ENCODE measurements around the gene PIM1.
"Not testable (repeated sequence)": the region's sequence is repeated elsewhere in the genome, so short reads cannot be mapped to it uniquely, and the experiment has no call there.

Gene PIM1

DNA sequence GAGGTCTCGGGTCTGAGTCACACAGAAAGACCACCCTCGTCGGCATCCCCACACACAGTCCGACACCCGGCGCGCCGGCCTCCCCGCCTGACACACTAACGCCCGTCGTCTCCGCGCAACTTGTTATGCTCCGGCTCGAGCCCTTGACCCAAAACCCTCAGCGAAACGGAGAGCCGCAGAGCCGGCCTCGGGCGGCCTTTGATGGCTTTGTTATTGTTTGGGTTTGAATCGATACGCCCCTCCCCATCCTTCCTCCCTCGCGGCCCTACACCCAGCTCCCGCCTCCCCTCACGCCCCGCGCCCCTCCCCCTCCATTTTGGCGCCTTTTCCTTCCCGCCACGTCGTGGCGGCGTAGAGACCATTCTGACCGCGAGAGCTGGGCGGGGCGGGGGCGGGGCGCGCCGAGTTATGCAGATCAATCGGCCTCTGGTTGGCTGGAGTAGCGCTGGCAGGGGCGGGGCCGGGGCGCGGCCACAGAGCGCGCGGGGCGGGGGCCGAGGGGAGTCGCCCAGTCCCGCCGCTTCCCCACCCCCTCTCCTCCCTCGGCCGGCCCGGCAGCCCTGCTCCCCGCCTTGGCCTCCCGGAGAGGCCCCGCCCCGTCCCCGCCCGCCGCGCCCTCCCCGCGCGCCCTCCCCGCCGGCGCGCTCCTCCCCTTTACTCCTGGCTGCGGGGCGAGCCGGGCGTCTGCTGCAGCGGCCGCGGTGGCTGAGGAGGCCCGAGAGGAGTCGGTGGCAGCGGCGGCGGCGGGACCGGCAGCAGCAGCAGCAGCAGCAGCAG is at the start of gene PIM1:
TSS of gene PIM1 (plus strand) at position 657 of the 777 bp plus-strand sequence. CDS start 424 bp downstream, outside the sequence.
- DNase-seq, result peak; percentile 100

DNA sequence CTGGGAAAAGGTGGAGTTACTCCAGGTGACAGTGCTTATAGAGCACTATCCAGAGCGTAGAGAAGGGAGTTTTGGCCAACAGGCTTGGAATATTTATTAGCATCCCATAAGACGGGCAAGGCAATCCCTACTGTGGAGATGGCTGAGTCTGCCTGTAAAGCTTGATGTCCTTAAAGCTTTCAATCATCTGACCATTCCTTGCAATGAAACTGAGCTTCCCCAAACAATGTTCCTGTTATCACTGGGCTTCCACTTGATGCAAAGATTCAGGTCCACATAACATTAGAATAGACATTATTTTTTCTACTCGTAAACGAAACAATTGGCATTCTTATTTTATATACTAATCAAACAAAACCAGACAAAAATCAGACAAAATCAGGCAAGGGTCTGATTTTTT is 48.4 kb upstream of the PIM1 start:
- no peak for DNase-seq

DNA sequence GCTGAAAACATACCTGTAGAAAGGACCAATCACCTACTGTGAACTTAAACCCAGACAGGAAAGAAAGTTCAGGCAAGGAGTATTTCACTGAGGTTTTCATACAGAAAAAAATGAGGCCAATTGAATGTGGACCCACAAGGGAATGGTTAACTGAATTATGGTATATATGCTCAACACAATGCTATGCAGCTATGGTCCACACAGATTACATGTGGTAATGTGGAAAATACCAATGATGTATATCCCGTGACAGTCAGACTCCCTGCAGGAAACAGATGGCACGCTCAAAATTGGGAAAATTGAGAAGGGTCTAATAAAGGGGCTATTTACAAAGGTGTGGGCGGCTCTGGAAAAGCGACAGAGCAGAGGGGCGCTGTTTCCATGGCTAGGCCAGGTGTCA is 47.1 kb upstream of the PIM1 start:
- DNase-seq, result no peak

DNA sequence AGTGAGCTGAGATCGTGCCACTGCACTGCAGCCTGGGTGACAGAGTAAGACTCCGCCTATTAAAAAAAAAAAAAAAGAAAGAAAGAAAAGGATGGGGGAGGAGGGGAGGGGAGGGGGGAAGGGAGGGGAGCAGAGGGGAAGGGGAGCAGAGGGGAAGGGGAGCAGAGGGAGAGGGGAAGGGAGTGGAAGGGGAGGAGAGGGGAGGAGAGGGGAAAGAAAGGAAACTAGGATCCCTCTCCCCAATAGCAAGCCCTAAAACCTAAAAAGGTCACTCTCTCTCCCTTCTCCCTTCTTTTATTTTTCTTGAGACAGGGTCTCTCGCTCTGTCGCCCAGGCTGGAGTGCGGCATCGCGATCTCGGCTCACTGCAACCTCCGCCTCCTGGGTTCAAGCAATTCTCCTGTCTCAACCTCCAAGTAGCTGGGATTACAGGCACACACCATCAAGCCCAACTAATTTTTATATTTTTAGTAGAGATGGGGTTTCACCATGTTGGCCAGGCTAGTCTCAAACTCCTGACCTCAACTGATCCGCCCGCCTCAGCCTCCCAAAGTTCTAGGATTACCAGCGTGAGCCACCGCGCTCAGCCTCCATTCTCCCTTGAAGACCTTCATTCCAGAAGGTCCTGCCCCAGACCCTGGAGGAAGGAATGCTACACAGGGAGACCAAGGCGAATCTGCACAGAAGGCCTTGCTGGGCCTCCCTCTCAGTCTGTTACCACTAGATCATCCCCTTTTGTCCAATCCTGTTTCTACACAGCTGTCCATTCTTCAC is 45.8 kb upstream of the PIM1 start:
- no peak for DNase-seq

DNA sequence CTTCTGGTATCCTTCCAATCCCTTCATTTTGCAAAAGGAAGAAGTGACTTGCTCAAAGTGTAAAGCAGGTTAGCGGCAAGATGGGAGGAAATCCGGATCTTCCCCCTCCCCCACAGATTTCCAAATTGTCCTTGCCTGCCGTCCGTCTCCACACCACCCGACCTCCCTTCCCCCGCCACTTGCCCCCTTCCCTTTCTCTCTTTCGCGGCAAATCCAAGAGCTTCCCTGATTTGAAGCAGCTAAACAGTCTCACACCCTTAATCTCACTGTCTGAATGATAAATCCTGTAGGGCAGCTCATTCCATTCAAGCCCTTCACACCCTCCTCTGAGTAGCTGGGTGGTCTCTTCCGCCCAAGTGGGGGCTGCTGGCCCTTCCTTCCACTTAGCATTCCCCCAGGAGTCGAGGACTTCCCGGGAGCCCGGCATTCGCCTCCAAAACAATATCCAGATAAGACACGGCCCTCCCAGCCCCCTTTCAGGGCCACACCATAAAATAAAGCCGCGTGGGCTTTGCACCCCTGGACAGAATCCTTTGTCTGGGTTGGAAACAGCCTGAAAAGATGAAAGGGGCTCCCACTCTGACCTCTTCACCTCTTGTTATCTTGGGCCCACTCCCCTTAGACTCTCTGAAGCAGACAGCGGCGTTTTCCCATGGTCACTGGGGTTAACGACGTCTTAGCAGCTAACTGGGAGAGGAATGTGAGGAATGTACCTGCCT is 44.0 kb upstream of the PIM1 start:
- no peak for DNase-seq

DNA sequence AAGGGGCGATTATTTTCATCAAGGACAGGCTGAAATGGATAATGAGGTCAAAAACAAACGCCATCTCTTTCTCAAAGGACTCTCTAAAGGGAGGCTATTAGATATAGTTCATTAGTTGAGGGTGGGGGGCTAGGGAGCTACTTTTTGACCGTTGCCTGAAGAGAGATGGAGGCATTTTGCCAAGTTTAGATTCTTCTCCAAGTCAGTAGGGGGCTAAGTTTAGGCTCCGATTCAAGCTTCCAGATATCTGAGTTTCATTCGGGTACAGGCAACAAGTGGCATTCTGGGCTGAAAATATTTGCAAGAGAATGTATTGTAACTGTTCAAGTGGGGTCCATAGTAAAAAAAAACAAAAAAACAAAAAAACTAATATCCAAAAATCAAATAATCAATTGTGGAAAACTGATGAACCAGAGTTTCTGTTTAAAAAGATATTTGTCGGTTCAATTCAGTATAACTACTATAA is 43.4 kb upstream of the PIM1 start:
- DNase-seq, result no peak

DNA sequence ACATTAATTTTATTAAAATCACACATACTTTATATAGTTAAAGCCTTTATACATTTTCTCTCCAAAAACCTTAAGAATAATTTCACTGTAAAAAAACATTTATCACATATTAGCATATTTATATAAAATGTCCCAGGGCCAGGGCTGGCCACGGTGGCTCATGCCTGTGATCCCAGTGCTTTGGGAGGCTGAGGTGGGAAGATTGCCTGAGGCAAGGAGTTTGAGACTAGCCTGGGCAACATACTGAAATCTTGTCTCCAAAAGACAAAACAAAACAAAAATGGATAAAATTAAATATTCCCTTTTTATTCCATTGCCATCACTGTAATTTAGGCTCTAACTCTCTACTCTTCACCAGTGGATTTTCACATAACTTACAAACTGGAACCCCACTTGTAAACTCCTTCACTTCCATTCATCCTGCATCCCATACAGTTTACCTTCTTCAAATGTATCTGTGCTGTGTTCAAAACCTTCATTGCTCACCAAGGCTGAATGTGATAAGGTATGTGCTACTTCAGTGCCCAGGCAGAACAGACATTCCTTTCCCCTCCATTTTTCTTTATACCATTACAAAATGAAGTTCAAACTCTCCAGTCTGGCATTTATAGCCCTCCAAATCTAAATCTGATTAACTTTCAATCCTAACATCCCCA is 42.9 kb upstream of the PIM1 start:
- no peak for DNase-seq

DNA sequence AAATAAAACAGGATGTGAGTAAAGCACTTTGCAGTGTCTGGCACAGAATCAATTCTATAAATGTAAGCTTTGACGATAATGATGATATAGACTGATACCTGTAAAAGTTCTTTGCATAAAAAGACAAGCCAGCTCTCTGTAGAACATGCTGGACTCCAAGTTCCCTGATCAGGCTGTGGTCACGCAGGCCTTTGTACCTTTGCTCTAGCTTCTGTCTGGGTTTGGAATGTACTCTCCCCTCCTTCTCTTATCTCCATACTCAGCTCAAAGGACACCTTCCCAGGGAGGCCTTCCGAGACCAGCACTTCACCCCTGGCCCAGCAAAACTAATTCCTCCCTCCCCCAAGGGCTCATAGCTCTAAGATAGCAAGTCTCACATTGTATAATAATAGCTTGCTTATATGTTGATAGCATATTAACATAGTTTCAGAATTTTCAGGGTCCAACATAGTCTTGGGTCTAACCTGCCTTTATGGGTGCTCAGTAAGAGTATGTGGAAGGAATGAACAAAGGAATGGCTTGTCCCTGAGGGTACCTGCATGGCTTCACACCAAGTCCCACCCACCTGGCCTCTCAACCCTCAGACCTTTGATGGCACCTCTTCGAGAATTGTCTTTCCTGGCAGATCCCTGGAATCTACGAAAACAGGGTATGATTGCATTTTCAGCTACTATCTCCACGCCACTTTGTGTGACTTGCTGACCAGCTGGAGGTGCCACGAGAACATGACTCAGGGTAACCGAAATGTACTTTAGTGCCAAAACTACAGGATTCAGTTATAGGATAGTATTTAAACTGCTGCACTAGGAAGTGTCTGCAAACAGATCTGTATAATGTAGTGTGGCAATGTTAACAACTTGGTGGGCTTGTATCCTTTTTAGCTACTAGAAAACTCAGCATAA is 41.7 kb upstream of the PIM1 start:
- no peak for DNase-seq

DNA sequence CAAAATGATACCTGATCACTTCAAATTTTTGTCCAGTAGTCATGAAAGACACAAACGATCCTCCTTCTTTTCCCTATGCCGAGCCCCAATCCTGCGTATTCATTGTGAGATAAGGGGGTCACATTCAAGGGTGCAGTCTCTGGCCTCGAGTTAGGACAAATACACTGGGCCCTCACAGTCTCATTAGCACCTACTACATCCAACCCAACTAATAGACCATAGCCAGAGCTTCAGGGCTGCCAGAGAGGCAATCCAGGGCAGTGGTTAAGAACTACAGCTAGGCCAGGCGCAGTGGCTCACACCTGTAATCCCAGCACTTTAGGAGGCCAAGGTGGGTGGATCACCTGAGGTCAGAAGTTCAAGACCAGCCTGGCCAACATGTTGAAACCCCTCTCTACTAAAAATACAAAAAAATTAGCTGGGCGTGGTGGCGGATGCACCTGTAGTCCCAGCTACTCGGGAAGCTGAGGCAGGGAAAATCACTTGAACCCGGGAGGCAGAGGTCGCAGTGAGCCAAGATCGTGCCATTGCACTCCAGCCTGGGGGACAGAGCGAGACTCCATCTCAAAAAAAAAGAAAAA is 41.0 kb upstream of the PIM1 start:
- not testable (repeated sequence) for DNase-seq

DNA sequence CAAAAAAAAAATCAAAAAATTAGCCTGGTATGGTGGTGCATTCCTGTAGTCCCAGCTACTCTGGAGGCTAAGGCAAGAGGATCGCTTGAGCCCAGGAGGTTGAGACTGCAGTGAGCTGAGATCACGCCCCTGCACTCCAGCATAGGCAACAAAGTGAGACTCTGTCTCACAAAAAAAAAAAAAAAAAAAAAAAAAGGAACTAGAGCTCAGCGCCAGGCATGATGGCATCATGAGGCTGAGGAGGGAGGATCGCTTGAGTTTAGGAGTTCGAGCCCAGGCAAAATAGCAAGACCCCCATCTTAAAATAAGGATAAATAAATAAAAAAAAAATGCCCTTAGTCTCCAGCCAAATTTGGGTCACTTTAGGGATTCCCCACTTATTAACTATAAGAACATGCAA is 40.4 kb upstream of the PIM1 start:
- no peak for DNase-seq

DNA sequence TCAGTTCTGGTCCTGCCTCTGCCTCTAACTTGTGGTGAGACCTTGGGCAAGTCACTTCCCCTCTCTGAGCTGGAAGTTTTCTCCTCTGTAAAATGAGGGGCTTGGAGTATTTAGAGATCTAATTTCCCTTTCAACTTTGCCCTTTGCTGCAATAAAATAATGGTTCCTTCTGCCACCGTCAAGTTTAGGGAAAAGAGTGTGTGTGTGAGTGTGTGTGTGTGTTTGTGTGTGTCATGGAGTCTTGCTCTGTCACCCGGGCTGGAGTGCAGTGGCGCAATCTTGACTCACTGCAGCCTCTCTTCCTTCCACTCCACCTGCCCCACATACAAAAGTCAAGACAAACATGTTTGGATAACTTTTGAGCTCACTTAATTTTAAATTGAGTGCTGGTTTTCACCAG is 39.2 kb upstream of the PIM1 start:
- DNase-seq, result no peak

DNA sequence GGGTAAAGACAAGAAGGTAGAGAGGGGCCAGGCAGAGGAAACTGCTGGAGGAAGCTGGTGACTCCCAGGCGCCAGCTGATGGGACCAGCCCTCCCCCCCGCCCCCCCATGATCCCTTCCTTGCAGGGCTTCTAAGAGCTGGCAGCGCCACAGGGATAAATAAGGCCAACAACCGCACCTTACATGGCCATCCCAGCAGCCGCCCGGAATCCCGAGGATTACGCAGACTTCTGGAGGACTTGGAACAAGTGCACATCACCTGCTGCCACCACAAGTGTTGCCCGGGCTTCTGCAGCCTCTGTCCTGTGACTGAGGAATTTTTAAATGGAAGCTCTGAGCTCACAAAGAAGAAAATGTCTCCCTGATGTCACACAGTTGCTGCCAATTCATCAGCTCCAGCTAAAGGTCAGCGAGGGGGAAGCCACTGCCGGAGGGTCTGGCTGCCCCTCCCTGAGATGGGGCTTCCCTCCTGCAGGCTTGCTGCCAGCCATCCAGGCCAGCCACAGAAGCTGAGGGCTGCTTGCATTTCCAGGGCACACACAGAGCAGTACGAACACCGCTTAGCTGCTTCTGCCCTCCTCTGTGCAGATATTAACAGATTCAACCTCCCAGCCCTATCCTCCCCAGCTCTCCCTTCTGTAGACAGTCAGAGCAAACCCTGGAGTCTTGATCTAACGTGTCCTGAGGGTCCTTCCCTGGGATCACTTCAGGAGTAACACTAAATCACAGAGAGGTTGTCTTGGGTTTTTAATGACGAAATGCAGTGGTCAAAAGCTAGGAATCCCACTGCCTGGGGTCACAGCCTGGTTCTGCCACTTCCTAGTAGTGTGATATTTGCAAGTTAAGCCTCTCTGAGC is 38.6 kb upstream of the PIM1 start:
- DNase-seq, result no peak

DNA sequence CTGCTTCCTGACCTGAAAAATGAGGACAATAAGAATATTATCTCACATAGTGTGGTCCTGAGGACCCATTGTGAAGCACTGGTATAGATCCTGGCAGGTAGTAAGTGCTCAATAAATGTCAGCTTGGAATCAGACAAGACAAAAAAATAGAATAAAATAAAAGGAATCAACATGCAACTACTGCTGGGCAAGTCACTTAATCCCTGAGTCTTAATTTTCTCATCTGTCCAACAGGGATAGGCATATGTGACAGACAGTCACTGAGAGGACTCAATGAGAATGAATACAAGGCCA is 38.0 kb upstream of the PIM1 start:
- no peak for DNase-seq

DNA sequence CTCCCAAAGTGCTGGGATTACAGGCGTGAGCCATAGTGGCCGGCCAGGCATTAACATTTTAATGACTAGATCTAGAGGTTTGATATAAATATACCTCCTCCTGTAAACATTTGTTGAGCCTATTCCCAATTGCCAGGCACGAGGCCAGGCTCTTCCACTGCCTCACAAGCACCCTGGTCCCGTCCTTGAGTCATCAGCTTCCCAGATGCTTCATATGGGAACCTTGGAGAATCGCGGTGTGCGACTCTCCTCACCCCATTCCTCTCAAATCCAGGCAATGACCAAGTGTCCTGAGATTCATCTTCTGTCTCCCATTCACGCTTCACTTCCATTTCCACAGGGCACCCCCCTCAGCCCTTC is 35.9 kb upstream of the PIM1 start:
- no peak for DNase-seq

DNA sequence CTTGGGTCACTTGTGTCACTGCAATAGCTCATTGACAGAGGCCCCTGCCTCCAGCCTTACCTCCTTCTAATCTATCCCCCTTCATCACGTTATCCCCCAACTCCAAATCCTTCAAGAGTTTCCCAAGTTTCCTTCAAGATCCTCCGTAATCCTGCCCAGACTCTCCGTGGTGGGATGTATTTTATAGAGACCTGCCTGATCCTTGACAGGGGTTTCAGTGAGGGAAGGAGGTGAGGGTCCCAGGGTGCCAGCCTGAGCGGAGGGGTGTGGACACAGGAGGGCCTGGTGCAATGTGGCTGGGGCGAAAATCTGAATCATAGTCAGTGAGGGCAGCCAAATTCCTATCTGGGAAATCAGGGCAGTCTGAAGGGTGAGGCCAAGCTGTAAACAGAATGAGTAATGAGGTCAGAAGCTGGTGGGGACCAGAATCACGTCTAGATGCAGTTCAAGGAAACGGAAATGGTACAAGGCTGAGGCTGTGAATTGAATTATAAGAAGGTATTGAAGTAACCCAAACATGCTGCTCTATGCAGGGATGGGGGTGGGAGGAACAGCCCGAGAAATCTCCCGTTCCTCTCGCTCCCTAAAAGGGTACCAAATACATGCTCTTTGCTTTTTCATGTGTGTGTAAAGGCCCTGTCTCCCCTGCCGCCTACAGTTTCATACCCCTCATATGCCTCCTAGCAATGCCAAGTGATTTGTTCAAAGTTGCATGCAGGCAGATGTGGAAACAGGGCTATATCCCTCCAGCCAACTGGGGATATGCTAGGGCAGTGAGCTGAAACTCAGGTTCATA is 35.4 kb upstream of the PIM1 start:
- no peak for DNase-seq

DNA sequence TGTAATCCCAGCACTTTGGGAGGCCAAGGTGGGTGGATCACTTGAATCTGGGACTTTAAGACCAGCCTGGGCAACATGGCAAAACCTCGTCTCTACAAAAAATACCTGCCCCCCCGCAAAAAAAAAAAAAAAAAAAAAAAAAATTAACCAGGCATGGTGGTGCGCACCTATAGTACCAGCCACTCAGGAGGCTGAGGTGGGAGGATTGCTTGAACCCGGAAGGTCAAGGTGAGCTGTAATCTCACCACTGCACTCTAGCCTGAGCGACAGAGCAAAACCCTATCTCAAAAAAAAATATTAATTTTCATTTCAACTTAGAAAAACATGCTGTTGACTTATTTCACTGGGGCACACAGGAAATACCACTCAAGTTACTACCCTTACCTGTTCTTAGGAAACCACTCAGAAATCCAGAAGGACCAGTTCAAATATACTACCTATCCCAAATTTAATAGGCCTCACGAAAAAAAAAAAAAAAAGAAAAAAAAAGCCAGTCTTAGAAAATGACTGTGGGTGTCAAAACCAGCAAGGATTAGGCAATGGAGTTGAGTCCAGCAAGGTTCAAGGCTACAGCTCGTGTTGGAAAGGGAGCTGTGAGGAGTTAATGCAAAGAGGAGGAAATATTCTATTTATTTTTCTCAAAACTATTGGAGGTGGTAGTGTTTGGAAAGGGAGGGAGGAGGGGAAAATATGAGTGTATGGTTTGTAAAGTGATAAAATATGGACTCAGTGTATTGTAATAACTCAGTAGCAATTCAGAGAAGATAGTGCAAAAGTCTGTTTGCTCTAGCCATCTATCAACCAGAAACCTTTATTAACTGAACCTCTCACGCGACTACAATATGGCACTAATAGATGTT is 33.9 kb upstream of the PIM1 start:
- no peak for DNase-seq

DNA sequence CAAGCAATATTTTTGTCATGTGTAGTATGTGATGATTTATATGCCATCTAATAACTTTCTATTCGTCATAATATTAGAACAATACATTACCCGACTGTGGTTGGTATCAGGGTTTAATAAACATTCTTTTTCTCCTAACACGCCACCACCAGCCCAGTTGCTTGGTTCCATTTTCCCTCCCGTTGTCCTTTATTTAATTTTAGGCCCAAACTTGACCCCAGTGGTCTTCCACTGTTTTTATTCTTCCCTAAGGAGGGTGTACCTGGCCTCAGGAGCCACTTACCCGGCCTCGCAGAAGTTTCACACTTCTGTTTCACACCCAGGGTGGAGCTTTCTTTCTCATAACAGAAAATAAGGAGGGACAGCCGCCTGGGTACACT is 33.1 kb upstream of the PIM1 start:
- no peak for DNase-seq

DNA sequence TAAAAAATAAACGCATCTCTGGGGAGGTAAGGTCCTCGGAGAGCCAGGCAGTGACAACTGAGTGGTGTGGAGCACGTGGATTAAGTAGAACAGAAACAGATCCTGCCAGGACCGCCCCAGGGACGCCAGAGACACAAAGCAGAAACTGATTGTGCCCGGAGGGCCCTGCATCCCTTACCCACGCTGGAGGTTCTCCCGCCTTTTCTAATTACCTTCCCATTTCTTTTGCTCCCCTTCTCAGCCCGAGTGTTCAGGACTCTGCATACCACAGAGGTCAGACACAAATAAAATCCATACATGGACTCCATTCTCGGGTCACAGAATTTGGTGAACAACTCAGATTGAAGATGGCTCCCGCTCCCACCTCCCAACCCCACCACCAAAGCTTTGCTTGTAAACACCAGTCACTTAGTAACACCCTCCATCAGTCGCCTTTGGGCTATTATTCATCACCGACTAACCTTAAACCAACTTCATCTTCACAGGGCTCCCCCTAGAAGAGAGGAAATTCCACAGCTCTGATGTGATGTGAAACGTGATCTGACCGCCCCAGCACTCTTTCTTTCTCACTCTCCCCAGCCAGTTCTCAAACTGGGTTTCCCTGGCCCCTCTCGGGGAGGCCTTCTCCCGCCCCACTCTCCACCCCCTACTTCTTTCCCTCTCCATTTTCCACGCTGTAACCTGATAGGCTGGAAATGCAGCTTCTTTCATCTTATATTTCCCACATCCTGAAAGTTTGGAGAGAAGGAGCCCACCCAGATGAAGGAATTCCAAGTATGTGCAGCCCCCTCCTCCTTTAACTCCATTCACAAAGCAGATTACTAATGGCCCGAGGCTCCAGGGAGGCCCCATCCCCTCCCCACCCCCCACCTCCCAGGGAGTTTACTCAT is 32.5 kb upstream of the PIM1 start:
- DNase-seq, result peak; percentile 59

Data from stimulated activated CD4-positive, alpha-beta T cell treated with anti-CD3 and anti-CD28 coated beads, Interleukin-15, amount 100 ng/mL, for 24 hours (primary cell).